ENCODE measurements around the gene FANCC. TPM values are rescaled to one million over a fixed set of nuclear protein-coding genes. Genes with fewer than 3 reads are reported as not detected.

FANCC gene
- total and polyA plus RNA-seq, 12 donors, result 1.9 to 6.1 (median 3.3) TPM

DNA sequence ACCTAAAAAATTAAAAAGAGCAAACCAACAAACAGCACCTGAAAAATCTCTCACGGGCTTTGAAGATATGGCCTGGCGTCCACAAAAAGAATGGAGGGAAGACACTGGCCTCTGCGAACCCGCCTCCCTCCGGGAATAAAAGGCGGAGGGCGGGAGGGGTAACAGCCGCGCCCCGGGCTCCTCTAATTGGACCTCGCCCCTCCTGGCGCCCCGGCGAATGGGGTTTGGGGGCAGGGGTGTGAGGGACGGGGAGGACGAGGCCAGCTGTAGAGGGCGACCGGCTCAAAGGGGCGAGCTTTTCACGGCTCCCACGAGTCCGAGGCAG is 753 bp downstream of the FANCC start:
- 0 to 1% (median 1%) methylated on average over 17 to 22 of the region's 22 CpGs for WGBS, 4 donors
- Histone ChIP-seq H3K27ac (peak overlapping the region; percentile 31 to 93 (median 85)), H3K4me1 (replicated peaks in 1 of 2) (peaks cover 0 to 16% of the 10 kb centered on the region in 2 donors), H3K36me3 (replicated peaks in 1 of 2) (no peaks in the 10 kb centered on the region), H3K9me3 (replicated peaks in 1 of 3) (no peaks in the 10 kb centered on the region), H3K4me3 (peak overlapping the region; percentile 25 to 99 (median 88)), H3K27me3 (no peaks in the 10 kb centered on the region)
- intact Hi-C loops (cut with DNase I), result loop anchor here (5.0 to 10.0 kb wide), 2 partner anchors 188 to 191 kb away; no protein-coding TSS in a partner anchor
- DNase-seq, result peak; percentile 47 to 74 (median 66)
- no peak for TF ChIP-seq POLR2A (IDR thresholded peaks at IDR 0.05)
- TF ChIP-seq, protein P1, sequence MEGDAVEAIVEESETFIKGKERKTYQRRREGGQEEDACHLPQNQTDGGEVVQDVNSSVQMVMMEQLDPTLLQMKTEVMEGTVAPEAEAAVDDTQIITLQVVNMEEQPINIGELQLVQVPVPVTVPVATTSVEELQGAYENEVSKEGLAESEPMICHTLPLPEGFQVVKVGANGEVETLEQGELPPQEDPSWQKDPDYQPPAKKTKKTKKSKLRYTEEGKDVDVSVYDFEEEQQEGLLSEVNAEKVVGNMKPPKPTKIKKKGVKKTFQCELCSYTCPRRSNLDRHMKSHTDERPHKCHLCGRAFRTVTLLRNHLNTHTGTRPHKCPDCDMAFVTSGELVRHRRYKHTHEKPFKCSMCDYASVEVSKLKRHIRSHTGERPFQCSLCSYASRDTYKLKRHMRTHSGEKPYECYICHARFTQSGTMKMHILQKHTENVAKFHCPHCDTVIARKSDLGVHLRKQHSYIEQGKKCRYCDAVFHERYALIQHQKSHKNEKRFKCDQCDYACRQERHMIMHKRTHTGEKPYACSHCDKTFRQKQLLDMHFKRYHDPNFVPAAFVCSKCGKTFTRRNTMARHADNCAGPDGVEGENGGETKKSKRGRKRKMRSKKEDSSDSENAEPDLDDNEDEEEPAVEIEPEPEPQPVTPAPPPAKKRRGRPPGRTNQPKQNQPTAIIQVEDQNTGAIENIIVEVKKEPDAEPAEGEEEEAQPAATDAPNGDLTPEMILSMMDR (IDR thresholded peaks at IDR 0.05), result no peak

DNA sequence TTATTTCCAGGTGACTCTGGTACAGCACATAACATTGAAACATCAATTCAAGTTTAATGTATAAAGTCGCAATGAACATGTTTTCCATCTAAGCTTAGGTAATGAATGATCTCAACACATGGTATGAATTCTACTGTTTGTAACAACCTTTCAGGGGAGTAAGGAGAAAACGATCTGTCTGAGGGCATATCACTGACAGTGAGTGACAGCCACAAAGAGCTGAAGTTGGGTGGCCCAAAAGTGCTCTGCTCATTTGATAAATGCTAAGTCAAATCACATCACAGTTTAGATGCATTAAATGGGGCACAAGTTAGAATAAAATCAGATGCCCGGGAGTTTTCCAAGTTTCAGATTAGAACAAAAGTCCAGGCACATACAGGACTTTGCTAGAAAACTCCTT is 1.2 kb downstream of the FANCC start:
- H3K36me3 ChIP-seq (replicated peaks in 1 of 2), result no peaks in the 10 kb centered on the region
- H3K27ac ChIP-seq, result peak overlapping the region in 3 of 5 donors; percentile 85 to 93 (median 89)
- TF ChIP-seq POLR2A (IDR thresholded peaks at IDR 0.05), result no peak
- TF ChIP-seq, protein P1 (IDR thresholded peaks at IDR 0.05), result no peak
- intact Hi-C loops (cut with DNase I), result loop anchor here (5.0 to 10.0 kb wide), 2 partner anchors 189 to 191 kb away; no protein-coding TSS in a partner anchor
- peaks cover 0 to 16% of the 10 kb centered on the region in 2 donors for H3K4me1 ChIP-seq (replicated peaks in 1 of 2)
- no peaks in the 10 kb centered on the region for H3K9me3 ChIP-seq (replicated peaks in 1 of 3)
- H3K4me3 ChIP-seq, result peak overlapping the region in 3 of 4 donors; percentile 87 to 99 (median 89)
- 40 to 46% (median 43%) methylated on average over 3 of the region's 3 CpGs for WGBS, 4 donors
- no peak for DNase-seq
- no peaks in the 10 kb centered on the region for H3K27me3 ChIP-seq

DNA sequence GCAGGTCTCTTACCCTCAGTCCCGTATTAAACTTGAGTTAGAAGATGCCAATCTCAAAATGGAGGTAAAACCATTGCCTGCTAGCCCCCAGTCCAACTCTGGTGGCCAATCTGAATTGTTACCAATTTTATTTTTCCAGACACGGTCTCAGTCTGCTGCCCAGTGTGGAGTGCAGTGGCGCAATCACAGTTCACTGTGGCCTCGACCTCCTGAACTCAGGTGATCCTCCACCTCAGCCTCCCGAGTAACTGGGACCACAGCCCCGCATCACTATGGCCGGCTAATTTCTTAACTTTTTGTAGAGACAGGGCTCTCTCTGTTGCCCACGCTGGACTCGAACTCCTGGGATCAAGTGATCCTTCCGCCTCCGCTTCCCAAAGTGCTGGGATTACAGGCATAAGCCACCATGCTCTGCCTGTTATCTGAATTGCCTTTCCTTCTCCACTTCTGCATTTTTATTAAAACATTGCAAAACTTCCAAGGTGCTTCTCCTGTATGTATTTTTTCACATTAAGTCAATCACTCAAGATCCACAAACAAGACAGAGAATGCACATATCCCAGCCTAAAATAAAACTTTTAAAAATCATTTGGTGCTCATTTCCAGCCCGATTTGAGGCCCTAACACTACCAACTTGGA is 2.3 kb downstream of the FANCC start:
- 92 to 96% (median 96%) methylated on average over 12 of the region's 12 CpGs for WGBS, 4 donors
- H3K27ac ChIP-seq, result no peak overlapping the region

DNA sequence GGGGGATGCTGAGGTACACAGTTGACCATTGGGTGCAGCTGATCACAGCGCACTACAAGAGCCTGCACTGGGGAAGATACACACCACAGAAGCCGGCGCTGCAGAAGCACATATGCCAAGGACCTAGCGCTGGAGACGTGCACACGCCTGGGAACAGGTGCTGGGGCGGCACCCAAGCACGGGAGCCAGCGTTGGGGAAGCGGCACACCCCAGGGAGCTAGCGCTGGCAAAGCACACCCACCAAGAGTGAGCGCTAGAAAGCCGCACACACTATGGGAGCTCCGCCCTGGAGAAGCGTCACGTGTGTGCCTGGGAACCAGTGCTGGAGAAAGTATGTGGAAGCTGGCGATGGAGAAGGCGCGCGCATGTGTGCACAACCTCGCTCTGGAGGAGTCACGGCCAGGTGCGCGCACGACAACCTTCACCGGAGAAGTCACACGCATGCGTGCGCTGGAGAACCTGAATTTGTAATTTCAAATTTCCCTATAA is 4.5 kb downstream of the FANCC start:
- intact Hi-C loops (cut with DNase I), result loop anchor here in 1 of 2 donors (10.0 kb wide), 1 partner anchor 192 kb away; no protein-coding TSS in a partner anchor
- no peaks in the 10 kb centered on the region for H3K9me3 ChIP-seq (replicated peaks in 1 of 3)
- peak; percentile 46 to 78 (median 62) for DNase-seq
- H3K27ac ChIP-seq, result no peak overlapping the region
- H3K4me1 ChIP-seq (replicated peaks in 1 of 2), result peaks cover 0 to 16% of the 10 kb centered on the region in 2 donors
- WGBS, 4 donors, result 40 to 74% (median 48%) methylated on average over 19 to 29 of the region's 29 CpGs
- H3K36me3 ChIP-seq (replicated peaks in 1 of 2), result no peaks in the 10 kb centered on the region
- no peak for TF ChIP-seq POLR2A (IDR thresholded peaks at IDR 0.05)
- TF ChIP-seq, protein P1 (IDR thresholded peaks at IDR 0.05), result no peak
- H3K4me3 ChIP-seq, result peak overlapping the region in 2 of 4 donors; percentile 26 to 44
- no peaks in the 10 kb centered on the region for H3K27me3 ChIP-seq

More for the DNA sequence above, 2.3 kb downstream of the FANCC start:
- Histone ChIP-seq H3K4me3 (no peak overlapping the region), H3K9me3 (replicated peaks in 1 of 3) (no peaks in the 10 kb centered on the region), H3K4me1 (replicated peaks in 1 of 2) (peaks cover 0 to 16% of the 10 kb centered on the region in 2 donors), H3K36me3 (replicated peaks in 1 of 2) (no peaks in the 10 kb centered on the region), H3K27me3 (no peaks in the 10 kb centered on the region)
- no peak for DNase-seq
- TF ChIP-seq, protein P1 (IDR thresholded peaks at IDR 0.05), result no peak
- TF ChIP-seq POLR2A (IDR thresholded peaks at IDR 0.05), result no peak
- intact Hi-C loops (cut with DNase I), result loop anchor here (5.0 to 10.0 kb wide), 2 partner anchors 190 to 192 kb away; no protein-coding TSS in a partner anchor
